AG10803 (cell line): Measurements from ENCODE around the gene WBP2.

Source experiments
- DNase-seq: peaks from one replicate; pipeline ENCODE4 v3.0.0; 2010; ENCODE audit warnings: low read depth
- H3K4me3 ChIP-seq: 2 replicates; pipeline ENCODE4 v1.5.1; 2011; ENCODE audit warnings: mild to moderate bottlenecking, low read length, control low read depth
- TF ChIP-seq, protein P1 (sequence below): conservative IDR thresholded peaks from 2 replicates; pipeline ENCODE4 v1.5.1; 2011; ENCODE audit warnings: mild to moderate bottlenecking, low read length, control low read depth, inconsistent platforms

WBP2 gene

DNA sequence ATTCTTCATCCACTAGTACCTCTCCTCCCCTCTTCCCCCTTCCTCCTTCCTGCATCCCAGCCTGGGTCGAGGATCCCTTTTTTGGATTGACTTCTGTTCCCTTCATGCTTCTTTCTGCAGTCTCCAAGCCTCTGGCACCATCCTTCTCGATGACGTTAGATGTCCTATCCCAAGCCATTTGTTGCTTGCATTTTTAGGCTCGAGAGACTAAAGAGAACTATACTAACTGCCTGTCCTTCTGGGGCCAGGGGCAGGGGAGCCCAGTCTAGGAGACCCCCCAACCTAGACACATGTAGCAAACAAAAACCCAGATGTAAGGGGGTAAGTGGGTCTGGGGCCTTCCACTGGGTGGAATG lies 46.6 kb downstream of the WBP2 start:
- DNase-seq: no peak
- no peak overlapping the region for H3K4me3 ChIP-seq
- TF ChIP-seq, protein P1, sequence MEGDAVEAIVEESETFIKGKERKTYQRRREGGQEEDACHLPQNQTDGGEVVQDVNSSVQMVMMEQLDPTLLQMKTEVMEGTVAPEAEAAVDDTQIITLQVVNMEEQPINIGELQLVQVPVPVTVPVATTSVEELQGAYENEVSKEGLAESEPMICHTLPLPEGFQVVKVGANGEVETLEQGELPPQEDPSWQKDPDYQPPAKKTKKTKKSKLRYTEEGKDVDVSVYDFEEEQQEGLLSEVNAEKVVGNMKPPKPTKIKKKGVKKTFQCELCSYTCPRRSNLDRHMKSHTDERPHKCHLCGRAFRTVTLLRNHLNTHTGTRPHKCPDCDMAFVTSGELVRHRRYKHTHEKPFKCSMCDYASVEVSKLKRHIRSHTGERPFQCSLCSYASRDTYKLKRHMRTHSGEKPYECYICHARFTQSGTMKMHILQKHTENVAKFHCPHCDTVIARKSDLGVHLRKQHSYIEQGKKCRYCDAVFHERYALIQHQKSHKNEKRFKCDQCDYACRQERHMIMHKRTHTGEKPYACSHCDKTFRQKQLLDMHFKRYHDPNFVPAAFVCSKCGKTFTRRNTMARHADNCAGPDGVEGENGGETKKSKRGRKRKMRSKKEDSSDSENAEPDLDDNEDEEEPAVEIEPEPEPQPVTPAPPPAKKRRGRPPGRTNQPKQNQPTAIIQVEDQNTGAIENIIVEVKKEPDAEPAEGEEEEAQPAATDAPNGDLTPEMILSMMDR: no peak

DNA sequence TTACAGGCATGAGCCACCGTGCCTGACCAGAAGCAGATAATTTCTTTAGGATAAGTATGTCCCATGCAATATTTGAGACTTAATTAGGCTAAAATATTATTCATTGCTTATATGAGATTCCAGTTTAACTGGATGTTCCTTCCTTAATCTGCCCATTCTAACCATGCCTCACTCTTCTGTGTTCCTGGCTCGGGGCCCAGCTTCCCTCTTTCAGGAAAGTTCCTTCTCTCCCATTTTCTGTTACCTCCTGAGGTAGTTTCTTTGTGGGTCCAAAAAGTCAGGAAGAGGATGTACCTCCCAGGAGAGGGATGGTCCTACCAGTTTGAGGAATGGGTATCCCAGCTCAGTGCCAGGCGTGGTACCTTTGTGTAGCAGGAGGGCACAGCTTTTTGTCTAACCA lies 47.3 kb downstream of the WBP2 start:
- TF ChIP-seq, protein P1: no peak

DNA sequence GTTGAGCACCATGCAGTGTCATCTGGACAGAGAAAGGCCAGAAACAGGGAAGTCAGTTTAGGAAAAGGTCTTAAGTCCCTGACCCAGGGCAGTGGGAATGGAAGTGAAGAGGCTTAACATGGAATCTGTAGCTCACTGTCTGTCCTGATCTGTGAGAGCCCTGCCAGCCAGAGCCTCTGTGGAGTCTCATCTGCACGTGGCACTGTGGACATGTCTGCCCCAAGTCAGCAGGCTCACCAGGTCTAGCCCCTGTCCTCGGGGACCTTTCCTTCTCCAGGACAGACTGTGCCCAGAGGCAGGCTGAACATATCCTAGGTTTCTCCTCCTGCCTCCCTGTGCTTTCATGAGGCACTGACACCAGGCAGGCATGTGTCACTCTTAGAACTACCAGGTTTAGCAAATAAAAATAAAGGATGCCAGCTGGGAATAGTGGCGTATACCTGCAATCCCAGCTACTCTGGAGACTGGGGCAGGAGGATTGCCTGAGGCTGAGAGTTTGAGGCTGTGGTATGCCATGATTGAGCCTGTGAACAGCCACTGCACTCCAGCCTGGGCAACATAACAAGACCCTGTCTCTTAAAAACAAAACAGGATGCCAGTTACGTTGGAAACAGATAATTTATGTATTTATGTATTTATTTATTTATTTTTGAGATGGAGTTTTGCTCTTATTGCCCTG lies 48.2 kb downstream of the WBP2 start:
- DNase-seq: no peak
- TF ChIP-seq, protein P1: no peak

More for the DNA sequence above, 47.3 kb downstream of the WBP2 start:
- H3K4me3 ChIP-seq: no peak overlapping the region
- DNase-seq: no peak

DNA sequence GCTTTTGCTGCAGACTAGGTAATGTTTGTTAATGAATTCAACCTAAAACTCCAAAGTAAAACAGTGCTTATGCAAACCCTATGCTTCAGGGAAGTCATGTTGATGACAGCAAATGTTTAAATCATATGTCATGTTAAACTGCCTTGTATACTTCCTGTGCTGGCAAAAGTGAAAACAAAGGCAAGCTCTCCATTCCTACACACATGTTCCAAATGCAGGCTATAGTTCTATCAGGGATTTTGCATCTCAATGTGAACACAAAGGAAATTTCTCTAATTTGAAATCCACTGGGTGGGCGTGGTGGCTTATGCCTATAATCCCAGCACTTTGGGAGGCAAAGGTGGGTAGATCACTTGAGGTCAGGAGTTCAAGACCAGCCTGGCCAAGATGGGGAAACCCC lies 51.3 kb downstream of the WBP2 start:
- TF ChIP-seq, protein P1: no peak
- DNase-seq: no peak

More for the DNA sequence above, 48.2 kb downstream of the WBP2 start:
- no peak overlapping the region for H3K4me3 ChIP-seq

DNA sequence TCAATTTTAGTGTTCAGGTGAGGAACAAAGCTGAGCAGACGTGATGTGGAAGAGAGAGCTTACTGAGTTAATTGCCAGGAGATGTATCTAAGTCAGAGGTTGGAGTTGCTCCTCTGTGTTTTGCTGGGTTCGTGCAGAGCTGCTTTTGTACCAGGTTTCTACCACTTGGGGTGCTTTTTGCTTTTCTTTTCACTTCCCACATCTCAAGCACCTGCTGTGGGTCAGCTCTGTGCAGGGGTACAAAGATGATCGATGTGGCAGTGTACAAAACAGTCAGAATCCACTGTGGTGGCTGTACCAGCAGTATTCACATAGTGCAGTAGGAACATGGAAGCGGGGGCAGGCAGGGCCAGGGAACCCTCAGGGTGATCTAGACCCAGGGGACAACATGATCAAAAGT lies 55.7 kb downstream of the WBP2 start:
- no peak overlapping the region for H3K4me3 ChIP-seq
- TF ChIP-seq, protein P1: no peak

More for the DNA sequence above, 51.3 kb downstream of the WBP2 start:
- H3K4me3 ChIP-seq: no peak overlapping the region

DNA sequence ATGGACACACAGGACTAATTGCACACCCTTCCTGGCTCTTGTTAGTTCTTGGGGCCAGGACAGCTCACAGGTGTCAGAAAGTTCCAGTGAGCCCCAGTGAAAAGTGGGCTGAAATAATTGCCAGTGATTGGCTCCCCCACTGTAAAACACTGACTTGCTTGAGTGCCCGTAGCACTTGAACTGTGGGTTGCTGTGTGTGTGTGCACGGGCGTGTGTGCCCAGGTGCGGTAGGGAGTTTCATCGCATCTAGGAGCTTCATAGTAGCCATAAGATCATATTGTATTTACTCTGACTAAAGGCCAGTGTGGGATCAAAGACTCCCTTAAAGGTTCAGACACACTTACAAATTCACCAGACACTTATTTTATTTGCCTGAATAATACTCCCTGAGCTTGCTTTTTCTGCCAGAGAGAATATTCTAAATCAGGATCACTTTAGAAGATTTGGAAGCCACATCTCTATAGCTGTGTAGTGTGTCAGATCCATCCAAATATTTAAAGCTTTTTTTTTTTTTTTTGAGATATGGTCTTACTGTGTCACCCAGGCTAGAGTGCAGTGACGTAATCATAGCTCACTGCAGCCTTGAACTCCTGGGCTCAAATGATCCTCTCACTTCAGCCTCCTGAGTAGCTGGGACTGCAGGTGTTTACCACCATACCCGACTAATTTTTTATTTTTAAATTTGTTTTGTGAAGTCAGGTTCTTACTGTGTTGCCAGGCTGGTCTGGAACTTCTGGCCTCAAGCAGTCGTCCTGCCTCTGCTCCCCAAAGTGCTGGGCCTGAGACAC lies 59.1 kb downstream of the WBP2 start:
- TF ChIP-seq, protein P1: no peak
- H3K4me3 ChIP-seq: no peak overlapping the region
- no peak for DNase-seq

More for the DNA sequence above, 55.7 kb downstream of the WBP2 start:
- DNase-seq: no peak
